ENCODE results near the gene MOGAT2. TPM values are rescaled to one million over a fixed set of nuclear protein-coding genes. Genes with fewer than 3 reads are reported as not detected.
A peak's percentile ranks its signal among the peaks of the same experiment; 100 is the strongest.
"Not testable (repeated sequence)": the region's sequence is repeated elsewhere in the genome, so short reads cannot be mapped to it uniquely, and the experiment has no call there.

Gene MOGAT2
- total RNA-seq, 1 donor from 2014 or later = not detected

GRCh38 chr11:75719340-75720239 is 2.0 kb downstream of the MOGAT2 start:
- no peak for DNase-seq (ENCODE audit: low read depth)

GRCh38 chr11:75720639-75721038 is 3.0 kb downstream of the MOGAT2 start:
- no peak for DNase-seq (ENCODE audit: low read depth)

- DNase-seq (ENCODE audit: low read depth) = no peak
These were observed 4.4 kb downstream of the MOGAT2 start for GRCh38 chr11:75721852-75722668.

GRCh38 chr11:75722669-75723042 is 5.0 kb downstream of the MOGAT2 start:
- DNase-seq (ENCODE audit: low read depth) = no peak

- no peak for DNase-seq (ENCODE audit: low read depth)
These were observed 8.1 kb downstream of the MOGAT2 start for GRCh38 chr11:75725547-75726320.

GRCh38 chr11:75728992-75729391 is 11.4 kb downstream of the MOGAT2 start:
- no peak for DNase-seq (ENCODE audit: low read depth)

GRCh38 chr11:75731095-75731494 is 13.5 kb downstream of the MOGAT2 start:
- no peak for DNase-seq (ENCODE audit: low read depth)

- DNase-seq (ENCODE audit: low read depth) = no peak
These were observed 15.4 kb downstream of the MOGAT2 start for GRCh38 chr11:75733071-75733430.

GRCh38 chr11:75733431-75734107 is 15.9 kb downstream of the MOGAT2 start:
- peak; percentile 41 for DNase-seq (ENCODE audit: low read depth)

GRCh38 chr11:75734491-75735180 is 17.0 kb downstream of the MOGAT2 start:
- DNase-seq (ENCODE audit: low read depth) = peak; percentile 3

- no peak for DNase-seq (ENCODE audit: low read depth)
These were observed 17.7 kb downstream of the MOGAT2 start for GRCh38 chr11:75735181-75735845.

- DNase-seq (ENCODE audit: low read depth) = no peak
These were observed 19.7 kb downstream of the MOGAT2 start for GRCh38 chr11:75737314-75737713.

GRCh38 chr11:75740681-75741080 is 23.0 kb downstream of the MOGAT2 start:
- no peak for DNase-seq (ENCODE audit: low read depth)

GRCh38 chr11:75743159-75743558 is 25.5 kb downstream of the MOGAT2 start:
- not testable (repeated sequence) for DNase-seq (ENCODE audit: low read depth)

GRCh38 chr11:75743711-75744563 is 26.3 kb downstream of the MOGAT2 start:
- DNase-seq (ENCODE audit: low read depth) = no peak

GRCh38 chr11:75745807-75746206 is 28.2 kb downstream of the MOGAT2 start:
- DNase-seq (ENCODE audit: low read depth) = no peak

- DNase-seq (ENCODE audit: low read depth) = not testable (repeated sequence)
These were observed 31.2 kb downstream of the MOGAT2 start for GRCh38 chr11:75748729-75749273.

GRCh38 chr11:75754933-75755332 is 37.3 kb downstream of the MOGAT2 start:
- DNase-seq (ENCODE audit: low read depth) = not testable (repeated sequence)

- DNase-seq (ENCODE audit: low read depth) = no peak
These were observed 40.0 kb downstream of the MOGAT2 start for GRCh38 chr11:75757651-75758050.

All from renal cortical epithelial cell (primary cell).